ENCODE measurements around the gene ZFHX3.

The ZFHX3 gene

DNA sequence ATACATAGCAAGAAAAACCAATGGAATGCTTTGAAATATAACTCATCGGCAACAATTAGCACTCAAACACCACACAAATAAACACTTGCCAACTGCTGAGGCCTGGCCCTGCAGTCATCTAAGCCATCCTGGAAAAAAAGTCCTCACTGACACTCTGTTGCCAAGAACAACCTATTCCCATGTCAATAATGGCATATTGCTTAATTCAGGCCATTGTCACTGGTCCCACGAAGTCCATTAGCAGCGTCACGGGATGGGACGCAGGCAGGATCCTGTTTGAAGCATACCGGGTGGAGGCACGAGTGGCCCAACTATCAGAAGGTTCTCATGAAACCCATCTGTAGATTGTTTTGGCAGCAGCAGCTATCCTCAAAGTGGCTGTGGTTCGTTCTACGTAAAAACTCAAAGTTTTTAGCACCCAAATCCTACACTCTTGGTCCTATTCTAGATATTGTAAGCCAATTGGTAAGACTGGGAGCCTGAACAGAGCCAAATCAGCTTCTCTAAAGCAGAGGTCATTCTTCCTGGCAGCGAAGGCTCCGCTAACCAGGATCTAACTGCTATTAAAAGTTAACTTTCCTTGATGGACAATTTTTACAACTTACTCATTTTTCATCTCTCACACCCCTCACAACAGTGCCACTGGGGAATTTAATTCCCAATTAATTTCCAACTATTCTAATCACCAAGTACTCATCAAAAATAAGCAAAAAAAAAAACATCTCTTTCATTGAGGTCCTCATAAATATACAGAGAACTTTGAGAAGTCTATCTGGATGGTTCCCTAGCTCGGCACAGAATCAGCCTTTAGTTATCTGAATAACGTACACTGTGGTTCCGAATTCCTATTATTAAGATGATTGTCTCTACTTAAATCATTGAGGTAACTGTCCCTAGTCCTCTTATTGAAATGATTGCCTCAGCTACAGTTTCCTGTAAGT lies 91.5 kb downstream of the ZFHX3 start:
- no peak for DNase-seq (ENCODE audit: low read depth in 2 of 2)

DNA sequence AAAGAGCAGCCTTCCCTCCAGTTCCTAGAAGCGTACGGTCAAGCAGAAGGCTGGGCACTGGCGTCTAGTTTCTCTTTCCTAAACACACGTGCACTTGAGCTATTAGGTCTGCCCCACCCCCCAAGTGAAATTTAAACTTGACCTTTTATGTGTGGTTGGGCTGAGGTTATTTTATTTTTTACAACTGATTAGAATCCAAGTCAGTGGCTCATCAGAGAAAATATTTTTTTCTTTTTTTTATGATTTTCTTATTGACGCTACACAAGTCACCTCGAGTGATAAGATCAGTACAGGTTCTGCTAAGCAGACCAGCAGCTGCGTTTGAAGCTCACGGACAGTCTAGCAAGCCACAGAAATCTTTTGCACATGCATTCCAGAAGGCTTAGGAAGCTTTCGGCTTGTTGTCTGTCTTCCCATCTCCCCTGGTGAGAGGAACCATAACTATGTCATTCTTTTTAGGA lies 95.1 kb downstream of the ZFHX3 start:
- no peak for DNase-seq (ENCODE audit: low read depth in 2 of 2)

DNA sequence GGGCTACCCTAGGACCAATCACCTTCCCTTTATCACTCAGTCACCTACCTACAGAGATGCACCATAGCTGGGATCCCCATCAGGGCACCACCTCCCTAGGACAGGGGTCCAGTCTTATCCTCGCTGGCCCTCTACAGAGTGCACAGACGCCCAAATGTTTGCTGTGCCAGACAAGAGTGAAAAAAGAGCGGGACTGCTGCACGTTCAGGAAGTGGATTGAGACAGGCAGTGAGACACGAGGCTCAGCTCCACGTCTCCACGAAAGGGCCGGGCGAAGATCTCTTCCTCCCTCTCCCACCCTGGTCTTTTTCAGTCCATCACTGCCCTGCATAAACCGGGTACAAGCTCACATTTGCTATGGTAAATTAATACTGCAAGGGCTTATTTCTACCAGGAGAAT lies 95.5 kb downstream of the ZFHX3 start:
- DNase-seq (ENCODE audit: low read depth in 2 of 2), result no peak

DNA sequence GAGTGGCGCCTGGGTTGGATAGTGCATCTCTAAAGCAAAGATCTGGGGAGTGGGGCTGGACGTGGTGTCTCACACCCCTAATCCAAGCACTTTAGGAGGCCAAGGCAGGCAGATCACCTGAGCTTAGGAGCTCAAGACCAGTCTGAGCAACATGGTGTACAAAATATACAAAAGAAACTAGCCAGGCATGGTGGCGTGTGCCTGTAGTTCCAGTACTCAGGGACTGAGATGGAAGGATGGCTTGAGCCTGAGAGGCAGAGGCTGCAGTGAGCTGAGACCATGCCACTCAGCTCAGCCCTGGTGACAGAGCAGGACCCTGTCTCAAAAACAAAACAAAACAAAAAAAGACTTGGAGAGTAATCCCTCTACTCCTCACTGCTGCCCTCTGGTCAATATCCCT lies 96.0 kb downstream of the ZFHX3 start:
- DNase-seq (ENCODE audit: low read depth in 2 of 2), result no peak

DNA sequence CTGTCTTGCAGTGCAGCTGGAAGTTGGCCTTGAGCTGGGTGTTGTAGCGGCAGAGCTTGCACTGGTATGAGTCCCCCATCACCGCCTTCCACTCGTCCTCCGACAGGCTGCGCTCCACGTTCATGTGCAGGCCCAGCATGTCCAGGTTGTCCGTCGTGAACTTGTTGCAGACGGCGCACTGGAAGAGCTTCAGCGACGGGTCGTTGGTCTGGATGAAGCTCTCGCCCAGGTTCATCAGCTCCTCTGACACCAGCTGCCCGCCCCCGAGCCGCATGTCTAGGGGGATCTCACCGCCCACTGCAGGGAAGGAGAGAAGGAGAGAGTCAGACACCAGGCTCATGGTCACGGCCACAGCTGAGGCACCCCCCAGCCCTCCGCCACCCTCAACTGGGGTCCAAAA lies 97.3 kb downstream of the ZFHX3 start:
- DNase-seq (ENCODE audit: low read depth in 2 of 2), result no peak

DNA sequence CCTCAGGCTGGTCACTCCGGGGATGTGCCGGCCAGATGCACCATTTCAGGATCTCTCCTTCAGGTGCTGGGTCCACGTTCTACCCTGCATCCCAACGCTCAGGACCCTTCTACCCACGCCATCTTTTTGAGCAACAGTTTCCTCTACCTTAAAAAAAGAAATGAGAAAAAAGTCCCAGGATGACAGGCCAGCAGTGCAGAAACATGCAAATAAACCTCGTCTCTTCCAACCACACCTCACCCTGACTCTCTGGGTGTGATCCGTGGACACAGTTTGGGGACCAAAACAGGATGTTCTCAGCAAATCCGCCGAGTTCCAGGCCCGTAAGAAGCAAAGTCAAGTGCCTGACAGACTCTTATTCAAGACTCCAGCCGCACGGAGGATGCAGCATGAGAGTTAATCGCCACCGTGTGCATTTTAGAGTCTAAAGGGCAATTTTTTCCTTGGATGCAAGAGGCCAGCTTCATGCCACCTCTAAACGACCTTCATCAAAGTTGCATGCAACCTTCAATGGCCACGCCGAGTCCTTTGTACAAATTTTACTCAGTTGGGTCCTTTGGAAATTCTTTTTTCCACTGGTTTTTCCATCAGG lies 99.6 kb downstream of the ZFHX3 start:
- DNase-seq (ENCODE audit: low read depth in 2 of 2), result no peak

DNA sequence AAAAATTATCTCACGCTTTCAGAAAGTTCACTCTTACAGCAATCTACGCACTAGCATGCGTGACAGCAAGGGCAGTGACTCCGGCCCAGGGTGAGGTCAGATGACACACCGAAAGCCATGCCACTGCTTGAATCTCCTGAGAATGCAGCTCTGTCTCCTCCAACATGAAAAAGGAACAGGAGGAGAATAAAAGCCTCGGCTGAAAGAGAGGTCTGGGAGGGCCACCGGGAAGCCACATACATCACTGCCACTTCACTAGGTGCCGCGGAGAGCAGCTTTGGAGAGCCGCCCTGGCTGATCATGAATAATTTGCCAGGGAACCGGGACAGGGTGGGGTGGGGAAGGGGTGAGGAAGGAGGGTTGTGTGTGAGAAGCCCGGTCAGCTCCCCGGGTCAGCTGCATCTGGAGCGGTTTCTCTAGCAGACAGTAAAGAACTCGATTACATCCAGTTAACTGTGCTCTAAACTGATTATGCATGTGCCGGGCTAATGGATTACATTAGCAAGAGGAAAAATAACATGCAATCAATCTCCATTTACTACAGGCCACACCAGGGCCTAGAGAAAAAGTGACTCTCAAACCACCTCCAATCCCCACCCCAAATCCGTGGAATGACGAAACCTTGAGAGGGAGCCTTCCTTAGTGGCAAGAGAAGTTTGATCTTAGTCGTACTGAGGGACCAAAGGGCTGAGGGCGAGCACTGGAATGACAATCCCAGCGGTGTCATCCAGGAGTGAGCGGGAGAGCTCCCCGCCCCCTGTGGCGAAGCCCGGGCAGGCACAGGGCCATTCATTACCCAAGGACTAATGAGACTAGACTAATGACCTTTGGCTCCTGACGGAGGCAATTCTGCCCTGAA lies 100.3 kb downstream of the ZFHX3 start:
- DNase-seq (ENCODE audit: low read depth in 2 of 2), result no peak

DNA sequence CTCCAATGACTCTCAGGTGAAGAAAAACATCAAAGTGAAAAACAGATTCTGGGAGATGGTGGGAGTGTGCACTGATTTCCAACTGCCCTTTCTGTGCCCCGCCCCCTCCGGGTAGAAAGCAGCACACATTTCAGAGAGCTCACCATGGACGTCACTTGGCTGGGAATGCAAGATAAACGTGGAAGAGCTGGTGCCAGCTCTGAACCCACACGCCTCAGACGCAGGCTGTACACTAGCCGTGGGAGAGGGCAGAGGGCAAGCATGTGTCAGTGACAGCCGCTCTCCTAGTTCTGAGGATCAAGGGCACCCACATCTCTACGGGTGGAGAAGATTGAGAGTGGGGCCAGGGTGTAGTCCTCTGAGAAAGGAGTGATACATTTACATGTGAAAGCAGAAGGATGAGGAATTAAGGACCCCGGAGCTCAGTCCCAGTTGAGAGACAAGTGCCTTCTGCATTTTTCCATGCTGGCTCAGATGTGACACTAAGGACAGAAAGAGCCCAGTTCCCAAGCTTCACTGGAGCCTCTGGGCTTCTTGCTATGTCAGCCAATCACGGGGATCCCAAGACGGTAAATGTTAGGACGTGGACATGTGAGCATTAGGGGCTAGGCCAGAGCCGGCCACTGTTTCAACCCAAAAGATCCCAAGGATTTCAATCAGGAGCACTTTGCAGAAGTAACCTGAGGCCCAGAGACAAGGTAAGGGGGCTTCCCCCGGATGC lies 101.3 kb downstream of the ZFHX3 start:
- DNase-seq (ENCODE audit: low read depth in 2 of 2), result no peak

DNA sequence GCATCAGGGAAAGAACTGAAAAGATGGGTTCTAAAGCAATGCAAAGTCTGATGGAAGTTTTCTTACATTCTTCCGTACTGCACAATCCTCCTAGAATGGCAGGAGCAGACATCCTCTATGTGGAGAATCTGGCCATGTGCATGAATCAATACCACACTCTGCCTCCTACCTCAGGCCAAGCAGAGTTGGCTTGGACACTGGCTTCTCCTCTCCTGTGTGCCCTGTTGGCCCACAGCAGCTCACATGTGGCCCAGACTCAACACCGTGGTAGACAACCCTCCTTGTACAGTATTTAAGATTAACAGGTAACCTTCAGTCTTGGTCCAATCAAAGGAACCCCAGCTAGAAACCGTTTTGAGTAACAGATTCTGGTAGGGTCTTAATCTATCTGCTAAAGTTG lies 101.9 kb downstream of the ZFHX3 start:
- no peak for DNase-seq (ENCODE audit: low read depth in 2 of 2)

DNA sequence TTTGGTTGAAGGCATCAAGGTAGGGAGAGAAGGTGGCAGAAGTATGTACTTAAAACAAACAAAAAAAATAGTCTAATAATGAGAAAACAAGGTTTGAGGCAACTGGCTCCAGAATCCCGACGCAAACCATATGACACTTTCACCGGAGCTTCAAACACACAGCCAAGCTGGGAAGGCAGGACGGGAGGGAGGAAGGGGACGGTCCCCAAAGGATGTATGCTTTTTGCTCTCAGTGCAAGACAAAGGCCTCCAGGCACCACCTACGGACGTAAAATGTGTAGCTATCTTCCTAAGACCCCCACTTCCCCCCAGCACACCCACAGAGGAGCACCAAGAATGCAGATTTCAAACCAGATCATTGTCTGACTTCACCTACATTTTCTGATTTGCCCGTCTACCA lies 102.3 kb downstream of the ZFHX3 start:
- no peak for DNase-seq (ENCODE audit: low read depth in 2 of 2)

DNA sequence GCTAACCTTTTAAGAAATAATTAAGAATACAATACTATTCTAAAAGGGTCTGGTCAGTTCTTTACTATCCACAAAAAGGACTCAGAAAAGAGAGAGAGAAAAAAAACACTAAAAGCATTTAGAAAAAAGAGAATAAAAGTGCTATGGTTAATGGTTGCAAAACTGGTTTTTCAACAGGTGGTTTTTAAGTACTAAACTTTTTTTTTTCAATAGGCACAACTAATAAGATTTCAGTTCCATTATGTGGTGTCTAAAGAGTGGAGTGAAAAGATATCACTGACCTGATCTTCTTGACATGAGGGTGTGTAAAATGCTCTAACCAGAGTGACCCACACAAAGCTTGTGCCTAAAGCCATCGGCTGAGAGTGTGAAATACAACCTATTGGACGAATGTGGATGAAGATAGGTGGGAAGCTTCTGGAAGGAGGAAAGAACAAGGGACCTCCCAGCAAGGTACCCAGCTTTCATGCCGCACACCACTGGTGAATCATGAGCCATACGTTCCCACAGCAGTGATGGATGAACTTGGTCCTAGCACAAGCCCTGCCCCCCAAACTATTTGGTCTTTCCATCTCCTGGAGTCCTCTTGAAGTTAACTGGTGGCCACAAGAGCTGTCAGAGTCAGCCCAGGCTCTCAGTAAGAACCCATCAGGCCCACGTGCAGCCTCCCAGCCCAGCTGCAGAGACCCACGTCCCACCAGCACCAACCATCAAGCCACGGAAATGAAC lies 103.0 kb downstream of the ZFHX3 start:
- no peak for DNase-seq (ENCODE audit: low read depth in 2 of 2)

DNA sequence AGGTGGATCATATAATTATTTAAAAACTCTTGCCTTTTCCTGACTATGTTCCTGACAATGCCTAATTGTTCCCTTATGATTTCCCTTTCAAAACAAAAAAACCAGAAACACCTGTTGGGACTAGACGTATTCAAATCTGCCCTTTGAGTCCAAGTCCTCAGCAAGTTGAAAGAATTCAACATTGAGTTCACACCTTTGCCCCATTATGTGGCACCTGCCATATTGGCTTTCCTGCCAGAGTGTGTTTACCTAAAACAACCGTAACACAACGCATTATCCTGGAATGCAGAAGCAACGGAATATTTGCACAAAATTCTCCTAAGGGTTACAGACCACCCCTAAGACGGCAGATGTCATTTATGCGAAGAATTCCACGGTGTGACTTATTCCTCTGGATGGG lies 105.9 kb downstream of the ZFHX3 start:
- no peak for DNase-seq (ENCODE audit: low read depth in 2 of 2)

DNA sequence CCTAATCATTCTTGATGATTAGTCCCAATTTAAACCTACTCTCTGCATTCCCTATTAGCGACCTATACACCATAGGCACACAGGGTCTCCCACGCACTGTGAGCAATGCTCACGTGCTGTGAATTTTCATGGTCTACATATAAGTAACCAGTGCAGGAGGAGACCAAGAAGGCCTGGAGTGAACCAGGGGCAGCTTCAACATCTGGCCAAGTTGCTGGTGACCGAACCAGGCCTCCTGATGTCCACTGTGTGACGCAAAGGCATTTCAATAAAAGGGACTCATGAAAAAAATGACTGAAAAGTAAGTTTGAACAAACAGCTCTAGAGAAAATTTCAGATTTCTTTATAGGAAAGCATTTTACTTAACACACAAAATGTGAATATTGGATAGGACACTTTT lies 107.0 kb downstream of the ZFHX3 start:
- DNase-seq (ENCODE audit: low read depth in 2 of 2), result no peak

DNA sequence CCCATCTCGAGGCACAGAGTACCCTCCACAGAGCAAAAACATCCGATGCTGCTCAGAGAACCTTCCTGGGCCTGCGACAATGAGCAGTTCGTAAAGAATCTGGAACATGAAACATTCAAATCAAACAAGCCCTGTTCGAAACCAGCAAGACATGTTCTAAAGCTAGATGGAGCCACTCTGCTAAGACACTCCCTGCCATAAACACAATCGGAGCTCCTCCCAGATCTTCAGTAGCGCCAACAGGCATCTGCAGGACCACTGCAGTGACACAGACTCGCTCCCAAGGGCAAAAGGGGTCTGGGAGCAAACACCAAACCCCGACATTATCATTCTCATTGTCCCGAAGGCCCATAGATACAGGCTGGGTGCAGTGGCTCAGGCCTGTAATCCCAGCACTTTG lies 108.7 kb downstream of the ZFHX3 start:
- DNase-seq (ENCODE audit: low read depth in 2 of 2), result no peak

DNA sequence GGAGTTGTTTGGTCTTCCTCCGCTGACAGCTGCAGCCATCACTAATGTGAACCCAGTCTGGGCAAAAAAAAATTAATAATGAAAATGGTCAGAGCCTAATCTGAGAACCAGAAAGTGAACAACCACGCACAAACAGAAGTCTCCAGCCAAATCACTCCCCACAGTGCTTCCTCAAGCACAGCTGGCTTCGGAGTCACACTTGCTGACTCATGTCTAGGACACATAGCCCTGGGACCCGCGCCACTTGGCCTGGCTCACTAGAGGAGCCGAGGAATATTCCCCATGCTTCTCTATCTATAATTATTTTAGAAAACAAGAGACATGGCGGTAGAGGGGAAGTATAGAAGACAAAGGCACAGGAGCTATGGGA lies 109.1 kb downstream of the ZFHX3 start:
- no peak for DNase-seq (ENCODE audit: low read depth in 2 of 2)

DNA sequence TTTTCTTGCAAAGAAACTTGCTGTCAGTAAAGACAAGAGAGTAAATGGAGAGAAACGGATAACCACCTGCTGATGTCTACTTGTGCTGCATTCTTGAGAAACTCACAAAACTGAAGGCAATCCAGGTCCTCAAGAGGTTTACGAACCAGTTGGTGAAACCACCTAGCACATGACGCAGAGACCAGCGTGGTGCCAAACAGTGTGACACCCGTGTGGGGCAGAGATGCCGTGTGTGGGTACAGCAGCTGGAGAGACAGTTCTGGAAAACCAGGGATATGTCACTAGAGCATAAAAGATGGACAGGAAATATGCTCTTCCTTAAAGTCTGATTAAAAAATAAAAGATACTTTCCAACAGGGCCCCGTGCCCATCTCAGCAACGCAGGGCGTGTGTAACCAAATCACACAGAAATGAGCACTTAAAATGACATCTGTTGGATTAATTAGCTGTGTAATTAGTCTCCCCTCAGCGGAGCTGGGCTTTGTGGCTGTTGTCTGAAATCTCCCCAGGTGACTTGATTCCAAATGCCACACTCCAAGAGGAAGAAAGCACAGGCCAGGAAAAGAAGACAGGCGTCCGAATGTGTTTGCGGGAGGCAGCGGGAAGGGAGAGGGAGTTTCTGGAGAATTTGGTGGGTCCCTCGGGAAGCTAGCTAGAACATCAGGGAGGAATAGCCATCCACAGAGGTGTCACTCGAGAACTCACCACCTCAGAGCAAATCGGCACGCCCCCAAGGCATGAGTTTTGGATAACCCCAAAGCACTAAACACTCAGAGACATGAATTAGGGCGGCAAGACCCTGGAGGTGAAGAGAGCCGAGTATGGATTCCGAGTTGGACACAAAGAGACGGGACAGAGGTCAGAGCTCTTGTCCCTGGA lies 109.8 kb downstream of the ZFHX3 start:
- no peak for DNase-seq (ENCODE audit: low read depth in 2 of 2)

DNA sequence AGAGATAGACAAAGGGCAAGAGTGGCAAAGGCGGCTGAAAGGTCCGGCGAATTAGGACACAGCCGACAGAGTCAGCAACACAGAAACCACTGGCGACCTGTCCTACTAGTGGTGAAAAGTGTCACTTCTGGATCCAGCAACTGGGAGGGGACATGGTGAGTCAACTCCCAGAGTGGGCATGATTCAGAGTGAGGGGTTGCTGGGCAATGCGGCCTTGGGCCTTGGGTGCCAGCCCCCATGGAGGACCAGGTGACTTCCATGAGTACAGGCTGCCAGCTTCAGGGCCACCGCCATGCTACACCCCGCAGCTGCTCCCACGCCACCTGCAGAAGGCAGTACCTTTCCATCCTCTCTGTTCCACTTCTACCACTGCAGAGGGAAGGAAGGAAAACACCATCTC lies 110.6 kb downstream of the ZFHX3 start:
- no peak for DNase-seq (ENCODE audit: low read depth in 2 of 2)

DNA sequence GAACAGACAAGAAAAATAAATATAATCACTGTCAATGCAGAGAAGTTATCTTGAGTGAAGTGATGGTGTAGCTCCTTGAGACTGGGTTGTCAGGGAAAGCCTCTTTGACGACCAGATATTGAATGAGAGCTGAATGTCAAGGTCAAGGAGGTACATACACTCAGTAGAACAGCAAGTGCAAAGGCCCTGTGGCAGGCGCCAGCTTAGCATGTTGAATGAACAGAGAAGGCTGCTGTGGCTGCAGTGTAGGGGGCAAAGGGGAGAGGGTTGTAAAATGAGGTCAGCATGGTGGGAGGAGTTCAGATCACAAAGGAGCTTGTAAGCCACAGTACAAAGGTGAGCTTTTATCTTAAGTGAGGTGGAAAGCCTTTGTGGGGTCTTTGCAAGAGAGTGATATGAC lies 111.5 kb downstream of the ZFHX3 start:
- DNase-seq (ENCODE audit: low read depth in 2 of 2), result no peak

DNA sequence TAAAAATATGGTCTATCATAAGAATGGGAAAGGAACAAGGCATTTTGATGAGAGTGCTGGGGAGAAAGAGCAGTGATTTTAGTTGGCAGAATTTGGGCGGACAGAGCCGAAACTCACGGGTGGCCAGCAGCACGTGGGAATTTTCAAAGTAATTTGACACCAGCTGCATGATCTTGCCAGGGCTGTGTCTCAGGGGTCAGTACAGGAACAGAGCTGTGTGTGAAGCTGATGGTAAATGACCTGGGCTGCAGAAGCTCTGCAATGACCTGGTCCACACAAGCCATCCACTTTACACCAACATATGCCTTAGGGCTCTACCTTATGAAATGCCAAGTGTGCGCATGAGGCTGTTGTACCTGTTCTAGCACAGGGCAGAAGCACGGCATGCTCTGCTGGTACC lies 112.0 kb downstream of the ZFHX3 start:
- no peak for DNase-seq (ENCODE audit: low read depth in 2 of 2)
